Raji (cell line): ENCODE results near the gene TMEM203.

ENCODE experiments used
- POLR2A ChIP-seq: IDR thresholded peaks from 2 replicates; pipeline ENCODE4 v1.6.1; 2011; ENCODE audit warnings: low read depth, low read length, control low read depth; ENCODE audit not compliant: insufficient read depth

The TMEM203 gene

GRCh38 chr9:137205126-137206069 lies at the start of gene TMEM203, which contains the start of gene NDOR1:
TMEM203 (minus strand) TSS chr9:137205648; CDS start chr9:137205414, 234 bp downstream.
NDOR1 (plus strand) TSS chr9:137205700; CDS start chr9:137205778, 78 bp downstream.
- peak; percentile 86 for TF ChIP-seq POLR2A

- peak; percentile 91 for TF ChIP-seq POLR2A
Observed at GRCh38 chr9:137254624-137255447, 49.4 kb upstream of the TMEM203 start, which contains the start of gene NELFB. NELFB (plus strand) TSS chr9:137255327.

- TF ChIP-seq POLR2A, result no peak
Observed at GRCh38 chr9:137253717-137254623, 48.5 kb upstream of the TMEM203 start.

- no peak for TF ChIP-seq POLR2A
Observed at GRCh38 chr9:137252555-137253506, 47.4 kb upstream of the TMEM203 start.

- TF ChIP-seq POLR2A, result no peak
Observed at GRCh38 chr9:137251490-137252268, 46.2 kb upstream of the TMEM203 start.

GRCh38 chr9:137251194-137251461 lies 45.7 kb upstream of the TMEM203 start, which contains the start of gene STPG3:
STPG3 (plus strand) TSS chr9:137251286; CDS start chr9:137251287, 1 bp downstream.
- no peak for TF ChIP-seq POLR2A

GRCh38 chr9:137250329-137251193 lies 45.1 kb upstream of the TMEM203 start:
- TF ChIP-seq POLR2A, result no peak

- TF ChIP-seq POLR2A, result no peak
Observed at GRCh38 chr9:137247916-137248175, 42.4 kb upstream of the TMEM203 start.

- TF ChIP-seq POLR2A, result no peak
Observed at GRCh38 chr9:137247135-137247915, 41.9 kb upstream of the TMEM203 start.

- no peak for TF ChIP-seq POLR2A
Observed at GRCh38 chr9:137245450-137246421, 40.3 kb upstream of the TMEM203 start.
